ENCODE measurements around the gene POLR1H.
"Not testable (repeated sequence)": the region's sequence is repeated elsewhere in the genome, so short reads cannot be mapped to it uniquely, and the experiment has no call there.

Gene POLR1H

GRCh38 chr6:30061092-30061857, at the start of gene POLR1H:
POLR1H (plus strand) TSS chr6:30061265; CDS start chr6:30061525, 260 bp downstream.
- Histone ChIP-seq H3K36me3 (peaks cover 17% of the 10 kb centered on the region), H3K9me3 (ENCODE audit: severe bottlenecking) (no peaks in the 10 kb centered on the region), H3K27ac (peak within 1 kb of the TSS; percentile 82), H3K27me3 (ENCODE audit: insufficient read depth, low read depth, severe bottlenecking) (no peaks in the 10 kb centered on the region), H3K4me3 (ENCODE audit: low read depth, low read length) (peak within 1 kb of the TSS; percentile 88)
- DNase-seq: peak; percentile 98
- 0 out of 2 replicates have a peak, but pooled peaks have one; percentile 0 for TF ChIP-seq CTCF (IDR thresholded peaks at IDR 0.05; ENCODE audit: low read depth, low read length)

- TF ChIP-seq CTCF (IDR thresholded peaks at IDR 0.05; ENCODE audit: low read depth, low read length): peak; percentile 87
- DNase-seq: peak; percentile 64
- no peaks in the 10 kb centered on the region for H3K36me3 ChIP-seq
- H3K4me3 ChIP-seq (ENCODE audit: low read depth, low read length): no peak overlapping the region
- H3K9me3 ChIP-seq (ENCODE audit: severe bottlenecking): no peaks in the 10 kb centered on the region
- no peak overlapping the region for H3K27ac ChIP-seq
- H3K27me3 ChIP-seq (ENCODE audit: insufficient read depth, low read depth, severe bottlenecking): peaks cover 2% of the 10 kb centered on the region
Measured at GRCh38 chr6:30013291-30013922, 47.7 kb upstream of the POLR1H start.

GRCh38 chr6:30019819-30020218, 41.2 kb upstream of the POLR1H start:
- TF ChIP-seq CTCF (IDR thresholded peaks at IDR 0.05; ENCODE audit: low read depth, low read length): no peak
- no peaks in the 10 kb centered on the region for H3K9me3 ChIP-seq (ENCODE audit: severe bottlenecking)
- no peaks in the 10 kb centered on the region for H3K36me3 ChIP-seq
- no peak overlapping the region for H3K4me3 ChIP-seq (ENCODE audit: low read depth, low read length)
- no peaks in the 10 kb centered on the region for H3K27me3 ChIP-seq (ENCODE audit: insufficient read depth, low read depth, severe bottlenecking)
- no peak overlapping the region for H3K27ac ChIP-seq
- no peak for DNase-seq

GRCh38 chr6:30020626-30021025, 40.4 kb upstream of the POLR1H start:
- H3K27ac ChIP-seq: no peak overlapping the region
- TF ChIP-seq CTCF (IDR thresholded peaks at IDR 0.05; ENCODE audit: low read depth, low read length): no peak
- no peak overlapping the region for H3K4me3 ChIP-seq (ENCODE audit: low read depth, low read length)
- H3K9me3 ChIP-seq (ENCODE audit: severe bottlenecking): no peaks in the 10 kb centered on the region
- DNase-seq: no peak
- no peaks in the 10 kb centered on the region for H3K36me3 ChIP-seq
- H3K27me3 ChIP-seq (ENCODE audit: insufficient read depth, low read depth, severe bottlenecking): no peaks in the 10 kb centered on the region

- DNase-seq: no peak
- no peaks in the 10 kb centered on the region for H3K27me3 ChIP-seq (ENCODE audit: insufficient read depth, low read depth, severe bottlenecking)
- no peaks in the 10 kb centered on the region for H3K9me3 ChIP-seq (ENCODE audit: severe bottlenecking)
- H3K4me3 ChIP-seq (ENCODE audit: low read depth, low read length): no peak overlapping the region
- TF ChIP-seq CTCF (IDR thresholded peaks at IDR 0.05; ENCODE audit: low read depth, low read length): no peak
- H3K27ac ChIP-seq: no peak overlapping the region
- H3K36me3 ChIP-seq: no peaks in the 10 kb centered on the region
Measured at GRCh38 chr6:30022189-30022588, 38.9 kb upstream of the POLR1H start.

GRCh38 chr6:30022712-30023111, 38.4 kb upstream of the POLR1H start:
- not testable (repeated sequence) for DNase-seq

More at GRCh38 chr6:30022712-30023111, 38.4 kb upstream of the POLR1H start:
- H3K36me3 ChIP-seq; H3K27ac ChIP-seq; H3K9me3 ChIP-seq (ENCODE audit: severe bottlenecking); H3K4me3 ChIP-seq (ENCODE audit: low read depth, low read length); H3K27me3 ChIP-seq (ENCODE audit: insufficient read depth, low read depth, severe bottlenecking): not testable (repeated sequence)

All from WERI-Rb-1 (cell line).